CD4-positive, alpha-beta T cell treated with Interleukin-17A for 4 hours (primary cell): ENCODE results near the gene HOTAIR.

ENCODE experiments used
- DNase-seq: peaks from one replicate; pipeline ENCODE4 v3.0.0-alpha.2; 2020; ENCODE audit warnings: mixed read lengths

Gene HOTAIR

DNA sequence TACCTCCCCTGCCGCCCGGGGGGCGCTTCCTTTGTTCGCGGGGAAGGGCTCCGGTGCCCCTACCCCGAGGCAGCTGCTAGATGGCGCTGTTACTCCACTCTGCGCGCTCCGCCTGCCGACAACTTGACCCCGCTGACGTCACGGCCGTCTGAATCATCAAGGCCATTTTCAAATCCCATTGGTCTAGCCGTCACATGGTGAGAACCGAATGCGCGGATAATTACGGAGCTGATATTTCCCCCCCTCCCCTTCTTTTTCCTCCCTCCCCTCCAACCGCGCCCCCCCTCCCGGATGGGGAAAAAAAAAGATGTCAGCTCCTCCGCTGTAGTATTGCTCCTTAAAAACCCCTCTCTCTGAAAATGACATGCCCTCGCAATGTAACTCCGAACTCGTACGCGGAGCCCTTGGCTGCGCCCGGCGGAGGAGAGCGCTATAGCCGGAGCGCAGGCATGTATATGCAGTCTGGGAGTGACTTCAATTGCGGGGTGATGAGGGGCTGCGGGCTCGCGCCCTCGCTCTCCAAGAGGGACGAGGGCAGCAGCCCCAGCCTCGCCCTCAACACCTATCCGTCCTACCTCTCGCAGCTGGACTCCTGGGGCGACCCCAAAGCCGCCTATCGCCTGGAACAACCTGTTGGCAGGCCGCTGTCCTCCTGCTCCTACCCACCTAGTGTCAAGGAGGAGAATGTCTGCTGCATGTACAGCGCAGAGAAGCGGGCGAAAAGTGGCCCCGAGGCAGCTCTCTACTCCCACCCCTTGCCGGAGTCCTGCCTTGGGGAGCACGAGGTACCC, 10.3 kb upstream of the HOTAIR start, which contains the start of gene HOXC10:
Gene HOXC10 (plus strand): TSS at position 246 of the 791 bp plus-strand sequence. CDS start 114 bp downstream, at position 360.
- peak; percentile 84 for DNase-seq

DNA sequence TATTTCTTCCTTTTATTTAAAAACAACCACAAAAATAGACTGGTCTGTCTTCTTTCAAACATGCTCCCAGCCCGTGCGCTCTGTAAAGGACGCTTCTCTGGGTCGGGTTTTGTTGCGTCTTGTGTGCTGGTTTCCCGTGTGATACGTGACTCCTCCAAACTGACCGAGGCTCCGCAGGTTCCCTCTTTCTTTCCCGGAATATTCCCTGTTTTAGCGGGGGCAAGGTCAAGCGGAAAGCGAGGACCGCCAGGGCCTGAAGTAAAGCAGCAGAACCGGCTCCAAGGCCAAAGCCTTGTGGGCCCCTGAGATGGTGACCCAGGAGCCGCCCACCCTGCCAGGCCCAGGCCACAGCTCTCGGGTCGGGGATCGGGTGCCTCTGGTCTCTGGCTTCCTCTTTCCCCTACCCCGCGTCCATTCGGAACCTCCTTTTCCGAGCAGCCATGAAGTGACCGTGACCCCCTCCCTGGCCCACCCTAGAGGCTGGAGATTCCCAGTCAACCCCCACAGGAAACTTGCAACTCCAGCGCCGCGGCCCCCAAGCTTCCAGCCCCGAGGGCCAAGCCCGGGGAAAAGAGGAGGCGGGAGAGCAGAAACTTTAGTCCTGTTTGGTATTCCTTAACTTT, 9.3 kb upstream of the HOTAIR start:
- DNase-seq, result no peak

GRCh38 chr12:53983568-53983949, 8.8 kb upstream of the HOTAIR start:
- no peak for DNase-seq

- no peak for DNase-seq
Observed at GRCh38 chr12:53982648-53983567, 8.2 kb upstream of the HOTAIR start.

- DNase-seq, result no peak
Observed at GRCh38 chr12:53981634-53982565, 7.1 kb upstream of the HOTAIR start.

- no peak for DNase-seq
Observed at GRCh38 chr12:53980802-53981496, 6.2 kb upstream of the HOTAIR start.

- no peak for DNase-seq
Observed at GRCh38 chr12:53980104-53980801, 5.5 kb upstream of the HOTAIR start.

- no peak for DNase-seq
Observed at GRCh38 chr12:53978477-53979356, 4.0 kb upstream of the HOTAIR start.

- DNase-seq, result no peak
Observed at GRCh38 chr12:53977596-53978445, 3.1 kb upstream of the HOTAIR start.

- no peak for DNase-seq
Observed at GRCh38 chr12:53976823-53977595, 2.3 kb upstream of the HOTAIR start.

DNA sequence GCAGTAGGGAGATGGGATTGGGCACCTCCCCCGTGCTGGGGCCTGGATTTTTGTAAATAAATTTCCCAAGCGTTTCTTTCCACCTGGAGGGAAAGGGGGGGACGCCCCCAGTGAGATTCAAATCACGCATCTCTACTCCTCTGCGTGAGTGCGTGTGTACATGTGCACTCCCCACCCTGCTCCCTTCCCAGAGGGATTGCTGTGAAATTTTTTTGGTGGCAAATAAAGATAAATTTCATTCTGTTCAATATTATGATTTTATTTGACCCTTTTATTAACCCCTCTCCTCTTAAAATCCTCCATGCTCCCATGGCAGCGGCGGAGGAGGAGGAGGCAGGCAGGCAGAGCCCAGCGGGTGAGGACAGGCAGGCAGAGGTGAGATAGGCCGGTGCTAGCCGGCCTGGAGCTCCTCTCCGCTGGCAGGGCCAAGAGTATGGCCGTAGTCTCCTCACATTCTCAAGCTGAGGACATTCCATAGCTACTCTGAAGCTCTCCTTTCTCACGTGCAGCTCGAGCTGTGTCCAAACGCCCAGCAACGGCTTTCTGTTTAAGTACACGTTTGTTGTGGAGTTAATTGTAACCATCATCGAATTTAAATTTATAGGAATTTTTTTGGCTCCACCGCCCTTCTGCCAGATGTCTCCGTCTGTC, 1.5 kb upstream of the HOTAIR start:
- no peak for DNase-seq

- no peak for DNase-seq
Observed at GRCh38 chr12:53975479-53976152, 862 bp upstream of the HOTAIR start.

DNA sequence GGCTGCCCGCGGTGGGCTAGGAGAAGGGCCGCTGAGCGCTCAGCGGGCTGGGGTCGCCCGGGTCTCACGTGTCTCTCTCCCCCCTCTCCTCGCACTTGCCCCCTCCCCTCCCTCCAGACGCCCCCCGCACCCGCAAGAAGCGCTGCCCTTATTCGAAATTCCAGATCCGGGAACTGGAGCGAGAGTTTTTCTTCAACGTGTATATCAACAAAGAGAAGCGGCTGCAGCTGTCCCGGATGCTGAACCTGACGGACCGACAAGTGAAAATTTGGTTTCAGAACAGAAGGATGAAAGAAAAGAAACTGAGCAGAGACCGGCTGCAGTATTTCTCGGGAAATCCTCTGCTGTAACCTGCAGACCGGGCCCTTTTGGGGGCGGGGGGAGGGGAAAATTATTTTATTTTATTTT, 314 bp upstream of the HOTAIR start:
- DNase-seq, result no peak

- DNase-seq, result peak; percentile 16
Observed at GRCh38 chr12:53973236-53974042, 1.3 kb downstream of the HOTAIR start.

DNA sequence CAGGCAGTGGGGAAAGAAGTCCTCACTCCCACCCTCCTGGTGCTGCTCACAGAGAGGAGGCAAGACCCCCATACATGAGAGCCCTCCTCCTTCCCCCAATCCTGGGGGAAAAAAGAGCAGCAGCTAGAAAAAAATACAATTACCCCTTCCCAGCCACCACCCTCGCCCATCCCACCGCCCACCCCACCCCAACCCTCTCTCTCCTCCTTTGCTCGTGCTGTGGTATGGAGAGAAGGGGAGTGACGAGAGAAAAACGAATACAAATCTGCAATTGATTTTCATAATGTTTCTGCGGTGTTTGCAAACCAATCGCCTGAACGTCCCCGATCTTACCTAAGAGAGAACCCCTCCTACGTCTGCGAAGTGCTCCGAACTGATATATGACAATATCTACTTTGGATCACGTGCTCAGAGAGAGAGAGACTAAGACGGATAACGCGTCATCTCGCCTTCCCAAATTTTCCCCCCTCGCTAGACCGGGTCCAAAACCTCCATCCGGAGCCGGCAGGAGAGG, 2.0 kb downstream of the HOTAIR start, which contains the start of gene HOXC11:
Gene HOXC11 (plus strand): TSS at position 405 of the 514 bp plus-strand sequence. CDS start 116 bp downstream, outside the sequence.
- DNase-seq, result no peak
